Measurements from ENCODE around the gene AGPAT3.
A peak's percentile ranks its signal among the peaks of the same experiment; 100 is the strongest.

The AGPAT3 gene

DNA sequence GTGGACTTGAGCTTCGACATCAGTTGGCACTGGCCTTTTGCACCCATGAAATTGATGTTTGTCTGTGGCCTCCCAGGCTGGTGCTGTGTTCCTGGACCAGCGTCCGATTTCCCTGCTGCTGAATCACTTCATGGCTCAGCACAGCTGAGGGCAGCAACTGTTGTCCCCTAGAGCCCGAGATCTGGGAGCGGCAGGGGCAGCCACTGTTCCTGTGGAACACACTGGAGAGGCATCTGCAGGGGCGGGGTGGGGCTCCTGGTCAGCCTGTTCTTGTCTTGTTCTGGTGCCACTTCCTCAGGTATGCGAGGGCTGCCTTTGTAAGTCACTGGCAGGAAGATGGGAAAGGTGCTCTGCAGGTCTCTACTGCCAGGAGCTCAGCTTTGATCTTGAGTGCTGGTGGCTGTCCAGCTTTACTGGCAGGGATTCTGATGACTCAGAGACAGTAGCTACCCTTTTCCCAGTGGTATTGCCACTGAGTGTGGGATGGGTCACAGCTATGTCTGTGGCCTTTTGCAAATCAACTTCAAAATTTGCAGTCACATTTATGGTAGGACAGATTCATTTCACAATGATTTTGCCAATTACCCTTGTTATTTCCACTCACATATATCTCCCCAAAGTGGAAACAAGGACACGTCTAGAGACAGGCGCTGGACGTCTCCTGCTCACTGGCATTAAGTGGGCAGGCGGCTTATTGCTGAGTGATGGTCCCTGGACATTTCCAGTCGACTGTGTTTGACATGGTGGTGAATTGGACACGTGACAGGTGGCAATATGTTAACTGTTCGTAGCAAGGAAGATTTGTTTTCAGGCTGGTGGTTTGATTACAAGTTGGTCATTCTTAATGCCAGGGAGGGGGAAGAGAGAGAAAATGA is 15.3 kb downstream of the AGPAT3 start:
- Mint-ChIP-seq H3K27me3 (ENCODE audit: low read depth, poor library complexity) (peaks cover 17% of the 10 kb centered on the region), H3K9me3 (peaks cover 12% of the 10 kb centered on the region), H3K36me3 (ENCODE audit: low read depth) (peaks cover 11% of the 10 kb centered on the region), H3K4me3 (no peak overlapping the region), H3K4me1 (peaks cover 32% of the 10 kb centered on the region), H3K27ac (peak overlapping the region; percentile 54)
- TF ChIP-seq CTCF (IDR thresholded peaks at IDR 0.05): no peak
- no peak for DNase-seq

DNA sequence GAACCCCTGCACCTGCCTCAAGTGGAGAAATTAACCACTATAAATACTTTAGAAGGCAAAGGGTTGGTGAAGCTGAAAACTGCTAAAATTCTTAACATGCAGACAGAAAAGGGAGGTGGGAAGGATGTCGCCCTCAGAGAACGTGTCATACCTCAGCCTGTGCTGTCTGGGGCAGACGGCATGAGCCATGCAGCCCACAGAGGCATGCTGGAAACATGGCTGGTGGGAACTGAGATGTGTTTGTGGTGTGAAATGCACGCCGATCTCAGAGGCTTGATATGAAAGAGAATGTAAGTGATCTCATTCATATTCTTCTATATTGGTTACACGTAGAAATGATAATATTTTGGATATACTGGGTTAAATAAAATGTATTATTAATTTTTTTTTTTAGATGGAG is 16.3 kb downstream of the AGPAT3 start:
- peaks cover 2% of the 10 kb centered on the region for H3K36me3 Mint-ChIP-seq (ENCODE audit: low read depth)
- H3K27ac Mint-ChIP-seq: no peak overlapping the region
- H3K27me3 Mint-ChIP-seq (ENCODE audit: low read depth, poor library complexity): peaks cover 13% of the 10 kb centered on the region
- no peak for DNase-seq
- peaks cover 3% of the 10 kb centered on the region for H3K9me3 Mint-ChIP-seq
- TF ChIP-seq CTCF (IDR thresholded peaks at IDR 0.05): no peak
- no peak overlapping the region for H3K4me3 Mint-ChIP-seq
- peaks cover 33% of the 10 kb centered on the region for H3K4me1 Mint-ChIP-seq

DNA sequence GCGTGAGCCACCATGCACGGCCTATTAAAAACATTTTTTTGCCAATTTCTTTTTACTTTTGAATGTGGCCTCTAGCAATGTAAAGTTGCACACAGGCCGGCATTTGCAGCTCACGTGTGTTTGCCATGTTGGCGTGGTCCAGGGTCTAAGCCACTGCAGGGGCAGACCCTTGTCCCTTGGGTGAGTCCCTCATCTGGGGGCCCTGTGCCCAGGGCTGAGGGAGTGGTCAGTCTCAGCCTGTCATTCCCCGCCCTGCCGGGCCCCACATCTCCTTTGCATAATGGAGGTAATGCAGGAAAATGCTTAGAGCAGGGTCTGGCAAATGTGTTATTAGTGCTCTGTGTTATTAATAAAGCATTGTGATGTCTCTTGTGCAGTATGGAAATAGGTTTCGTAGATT is 16.9 kb downstream of the AGPAT3 start:
- no peak overlapping the region for H3K4me3 Mint-ChIP-seq
- no peak for DNase-seq

GRCh38 chr21:43882952-43883545 is 18.0 kb downstream of the AGPAT3 start:
- no peaks in the 10 kb centered on the region for H3K36me3 Mint-ChIP-seq (ENCODE audit: low read depth)
- no peak for DNase-seq
- H3K4me1 Mint-ChIP-seq: peaks cover 32% of the 10 kb centered on the region
- H3K27me3 Mint-ChIP-seq (ENCODE audit: low read depth, poor library complexity): peaks cover 12% of the 10 kb centered on the region
- H3K27ac Mint-ChIP-seq: no peak overlapping the region
- H3K4me3 Mint-ChIP-seq: no peak overlapping the region
- TF ChIP-seq CTCF (IDR thresholded peaks at IDR 0.05): no peak
- no peaks in the 10 kb centered on the region for H3K9me3 Mint-ChIP-seq

More for the DNA sequence above, 16.9 kb downstream of the AGPAT3 start:
- peaks cover 12% of the 10 kb centered on the region for H3K27me3 Mint-ChIP-seq (ENCODE audit: low read depth, poor library complexity)
- H3K9me3 Mint-ChIP-seq: no peaks in the 10 kb centered on the region
- no peak for TF ChIP-seq CTCF (IDR thresholded peaks at IDR 0.05)
- H3K27ac Mint-ChIP-seq: no peak overlapping the region
- no peaks in the 10 kb centered on the region for H3K36me3 Mint-ChIP-seq (ENCODE audit: low read depth)
- H3K4me1 Mint-ChIP-seq: peaks cover 33% of the 10 kb centered on the region

- no peak for DNase-seq
- TF ChIP-seq CTCF (IDR thresholded peaks at IDR 0.05): no peak
- Mint-ChIP-seq H3K27me3 (ENCODE audit: low read depth, poor library complexity) (peaks cover 12% of the 10 kb centered on the region), H3K9me3 (no peaks in the 10 kb centered on the region), H3K36me3 (ENCODE audit: low read depth) (no peaks in the 10 kb centered on the region), H3K4me1 (peaks cover 26% of the 10 kb centered on the region), H3K4me3 (no peak overlapping the region), H3K27ac (no peak overlapping the region)
Measured at GRCh38 chr21:43884012-43884860, 19.2 kb downstream of the AGPAT3 start.
